H1 (cell line): Measurements from ENCODE around the gene GCKR. TPM values are rescaled to one million over a fixed set of nuclear protein-coding genes. Genes with fewer than 3 reads are reported as not detected.

ENCODE experiments used
- CTCF ChIA-PET: fragments of 300-600 bp; sonication (Branson Sonifier 250); formaldehyde crosslinking; loops from one replicate; lab custom pipeline; 2021; ENCODE audit not compliant: partially characterized antibody; lab: Charles Lee
- POLR2A ChIA-PET: fragments of 300-600 bp; sonication (Branson Sonifier 250); formaldehyde crosslinking; loops from one replicate; lab custom pipeline; 2021; ENCODE audit warnings: inconsistent platforms; ENCODE audit not compliant: partially characterized antibody; lab: Charles Lee
- DNase-seq, 2 experiments: peaks; one replicate each; pipeline versions ENCODE4 v3.0.0 to v3.0.0-alpha.2; 2010 to 2022; ENCODE audit warnings: low spot score in 2 of 2, low read depth in 1 of 2, mixed read lengths in 1 of 2
- FAIRE-seq: peaks from 2 replicates; lab custom pipeline; 2011; peaks lifted over from hg19 to GRCh38; lab: Jason Lieb, UNC
- H2AFZ ChIP-seq: 2 replicates; pipeline ENCODE4 v1.8.1; 2012; ENCODE audit warnings: low read length, inconsistent platforms
- H2AK5ac ChIP-seq: 2 replicates; pipeline ENCODE4 v1.6.1; 2013; ENCODE audit warnings: low read depth, low read length
- H2BK120ac ChIP-seq: replicated peaks from 2 replicates; pipeline ENCODE3; 2013; ENCODE audit warnings: low read depth, low read length, inconsistent platforms
- H2BK12ac ChIP-seq: 2 replicates; pipeline ENCODE4 v1.6.1; 2013; ENCODE audit warnings: low read depth, low read length
- H2BK15ac ChIP-seq: 2 replicates; pipeline ENCODE4 v1.6.1; 2013; ENCODE audit warnings: low read length
- H2BK20ac ChIP-seq: 2 replicates; pipeline ENCODE4 v1.6.1; 2013; ENCODE audit warnings: low read length
- H2BK5ac ChIP-seq: 2 replicates; pipeline ENCODE4 v1.6.1; 2013; ENCODE audit warnings: low read depth, low read length
- H3K14ac ChIP-seq: 2 replicates; pipeline ENCODE4 v1.6.1; 2013; ENCODE audit warnings: inconsistent platforms; ENCODE audit not compliant: insufficient read length
- H3K18ac ChIP-seq: 2 replicates; pipeline ENCODE4 v1.6.1; 2013; ENCODE audit warnings: low read length; ENCODE audit errors: extremely low read depth
- H3K23ac ChIP-seq: 2 replicates; pipeline ENCODE4 v1.6.1; 2013; ENCODE audit warnings: inconsistent platforms; ENCODE audit not compliant: insufficient read length
- H3K23me2 ChIP-seq: 2 replicates; pipeline ENCODE4 v1.6.1; 2013; ENCODE audit warnings: low read depth, low read length
- H3K27ac ChIP-seq: 2 replicates; pipeline ENCODE4 v1.6.1; 2011; ENCODE audit warnings: low read depth, low read length, inconsistent platforms
- H3K27me3 ChIP-seq, 4 experiments: replicated peaks in 1 of 4; 1 replicate in 1 of 4; 2 replicates in 3 of 4; pipeline versions ENCODE4 v1.6.1 to v1.8.1; 2011 to 2013; ENCODE audit warnings: low read length in 3 of 4, mild to moderate bottlenecking in 3 of 4, inconsistent platforms in 2 of 4, mixed read lengths in 2 of 4, moderate library complexity in 1 of 4; ENCODE audit not compliant: control insufficient read depth in 3 of 4, insufficient read depth in 3 of 4; ENCODE audit errors: extremely low read depth in 1 of 4
- H3K36me3 ChIP-seq, 4 experiments: 2 replicates each; pipeline versions ENCODE4 v1.6.1 to v1.8.1; 2011 to 2013; ENCODE audit warnings: mild to moderate bottlenecking in 4 of 4, low read length in 3 of 4, moderate library complexity in 2 of 4, control low read depth in 1 of 4, inconsistent platforms in 1 of 4; ENCODE audit not compliant: insufficient read depth in 4 of 4, control insufficient read depth in 2 of 4
- H3K4ac ChIP-seq: replicated peaks from 2 replicates; pipeline ENCODE3; 2013; ENCODE audit warnings: low read length, low read depth, mixed read lengths, inconsistent platforms; ENCODE audit not compliant: insufficient read length
- H3K4me1 ChIP-seq, 4 experiments: replicated peaks in 1 of 4; 1 replicate in 1 of 4; 2 replicates in 3 of 4; pipeline versions ENCODE4 v1.6.1 to v1.8.1; 2011 to 2013; ENCODE audit warnings: low read length in 3 of 4, inconsistent platforms in 2 of 4, mixed read lengths in 1 of 4; ENCODE audit not compliant: insufficient read depth in 4 of 4, control insufficient read depth in 3 of 4
- H3K4me2 ChIP-seq, 2 experiments: 2 replicates each; pipeline versions ENCODE4 v1.6.1 to v1.8.1; 2011 to 2013; ENCODE audit warnings: low read depth in 2 of 2, low read length in 2 of 2, control low read depth in 1 of 2, inconsistent platforms in 1 of 2, mild to moderate bottlenecking in 1 of 2; ENCODE audit not compliant: insufficient read depth in 1 of 2
- H3K4me3 ChIP-seq, 4 experiments: fragments of 200-600, 300-600 bp in 1 of 4; sonication (generic), shearing (Covaris generic), sonication (Bioruptor Twin) in 1 of 4; 2 replicates each; pipeline versions ENCODE4 v1.5.1 to v1.8.1; 2011 to 2016; ENCODE audit warnings: low read length in 4 of 4, low read depth in 3 of 4, control low read depth in 2 of 4, inconsistent platforms in 2 of 4, mild to moderate bottlenecking in 2 of 4, mixed read lengths in 1 of 4, moderate library complexity in 1 of 4; ENCODE audit not compliant: insufficient read depth in 2 of 4; ENCODE audit errors: extremely low read depth in 1 of 4
- H3K56ac ChIP-seq: replicated peaks from 2 replicates; pipeline ENCODE3; 2013; ENCODE audit warnings: low read depth, mild to moderate bottlenecking, mixed read lengths, low read length, inconsistent platforms; ENCODE audit not compliant: insufficient read length
- H3K79me1 ChIP-seq: 2 replicates; pipeline ENCODE4 v1.6.1; 2013; ENCODE audit warnings: low read depth, low read length, control low read depth
- H3K79me2 ChIP-seq, 2 experiments: 2 replicates each; pipeline versions ENCODE4 v1.6.1 to v1.8.1; 2012 to 2013; ENCODE audit warnings: low read length in 2 of 2, mild to moderate bottlenecking in 2 of 2, inconsistent platforms in 1 of 2; ENCODE audit not compliant: insufficient read depth in 2 of 2, control insufficient read depth in 1 of 2
- H3K9ac ChIP-seq, 4 experiments: replicated peaks in 1 of 4; 1 replicate in 1 of 4; 2 replicates in 3 of 4; pipeline versions ENCODE4 v1.6.1 to v1.8.1; 2011 to 2013; ENCODE audit warnings: low read depth in 3 of 4, low read length in 3 of 4, control low read depth in 2 of 4, mild to moderate bottlenecking in 2 of 4, moderate library complexity in 2 of 4, inconsistent platforms in 1 of 4; ENCODE audit errors: extremely low read depth in 1 of 4
- H3K9me3 ChIP-seq, 2 experiments: 2 replicates each; pipeline versions ENCODE4 v1.6.1 to v1.8.1; 2012 to 2013; ENCODE audit warnings: mild to moderate bottlenecking in 2 of 2, moderate library complexity in 2 of 2, control low read depth in 1 of 2, inconsistent platforms in 1 of 2, low read depth in 1 of 2, low read length in 1 of 2, mixed read lengths in 1 of 2; ENCODE audit not compliant: insufficient read depth in 2 of 2
- H4K20me1 ChIP-seq, 2 experiments: replicated peaks in 1 of 2; 2 replicates each; pipeline versions ENCODE3 to v1.8.1; 2011 to 2013; ENCODE audit warnings: inconsistent platforms in 2 of 2, low read length in 2 of 2, mild to moderate bottlenecking in 1 of 2; ENCODE audit not compliant: insufficient read depth in 2 of 2, control insufficient read depth in 1 of 2
- H4K5ac ChIP-seq: 2 replicates; pipeline ENCODE4 v1.6.1; 2013; ENCODE audit warnings: low read length, low read depth, mixed read lengths, inconsistent platforms; ENCODE audit not compliant: insufficient read length
- H4K8ac ChIP-seq: 2 replicates; pipeline ENCODE4 v1.8.0; 2013; ENCODE audit warnings: mild to moderate bottlenecking, moderate library complexity, low read length, inconsistent platforms; ENCODE audit not compliant: insufficient read depth; ENCODE audit errors: extremely low read depth
- H4K91ac ChIP-seq: replicated peaks from 2 replicates; pipeline ENCODE3; 2013; ENCODE audit warnings: low read length, mixed read lengths, inconsistent platforms; ENCODE audit not compliant: insufficient read length
- ATF2 ChIP-seq: IDR thresholded peaks from 2 replicates; pipeline ENCODE4 v1.6.1; 2012; ENCODE audit warnings: low read length, inconsistent platforms
- CREB1 ChIP-seq: IDR thresholded peaks from 2 replicates; pipeline ENCODE4 v1.6.1; 2012; ENCODE audit warnings: inconsistent platforms
- EZH2 ChIP-seq: fragments of 200-600 bp; sonication (generic); IDR thresholded peaks from 2 replicates; pipeline ENCODE4 v1.7.1; 2012; ENCODE audit warnings: low read depth, mild to moderate bottlenecking, moderate library complexity, low read length, inconsistent platforms; ENCODE audit not compliant: severe bottlenecking
- HDAC2 ChIP-seq, 2 experiments: fragments of 300-600 bp in 1 of 2; sonication (generic) in 1 of 2; IDR thresholded peaks; 2 replicates each; pipeline ENCODE4 v1.6.1; 2011 to 2012; ENCODE audit warnings: low read depth in 2 of 2, low read length in 2 of 2, mild to moderate bottlenecking in 2 of 2, moderate library complexity in 2 of 2, borderline replicate concordance in 1 of 2, inconsistent platforms in 1 of 2
- HDAC6 ChIP-seq: IDR thresholded peaks from one replicate; pipeline ENCODE4 v1.7.1; 2012; ENCODE audit warnings: low read depth, mild to moderate bottlenecking, inconsistent platforms, low read length, moderate library complexity
- NANOG ChIP-seq: IDR thresholded peaks from 2 replicates; pipeline ENCODE4 v1.6.1; 2011; ENCODE audit warnings: low read length, low read depth, mild to moderate bottlenecking, inconsistent platforms; ENCODE audit not compliant: insufficient read depth, poor library complexity, severe bottlenecking
- RFX5 ChIP-seq: IDR thresholded peaks from 2 replicates; pipeline ENCODE4 v1.6.1; 2011; ENCODE audit warnings: low read depth, low read length, improper control_type of control experiment, borderline replicate concordance
- RXRA ChIP-seq: IDR thresholded peaks from 2 replicates; pipeline ENCODE4 v1.6.1; 2011; ENCODE audit warnings: low read depth, mild to moderate bottlenecking, low read length, moderate library complexity; ENCODE audit not compliant: insufficient read depth
- TAF1 ChIP-seq: IDR thresholded peaks from 2 replicates; pipeline ENCODE4 v1.6.1; 2011; ENCODE audit warnings: mild to moderate bottlenecking, low read depth, low read length
- USF2 ChIP-seq: IDR thresholded peaks from 2 replicates; pipeline ENCODE4 v1.6.1; 2011; ENCODE audit warnings: low read length, improper control_type of control experiment
- ZNF274 ChIP-seq: IDR thresholded peaks from 2 replicates; pipeline ENCODE4 v1.7.0; 2012; ENCODE audit warnings: low read length, borderline replicate concordance; ENCODE audit errors: extremely low read depth
- WGBS, 2 experiments: shearing (Covaris generic) in 1 of 2; methylation state at CpG; one replicate each; pipeline versions ENCODE4 v1.1.6 to v1.1.7; 2013 to 2015; ENCODE audit warnings: low lambda C conversion rate in 2 of 2, mixed read lengths in 2 of 2, inconsistent platforms in 1 of 2, low coverage in 1 of 2, missing lambda C conversion rate in 1 of 2; ENCODE audit not compliant: insufficient replicate concordance in 2 of 2, insufficient coverage in 1 of 2, insufficient read length in 1 of 2; ENCODE audit errors: extremely low coverage in 1 of 2, missing lambda C conversion rate in 1 of 2; 5-methylcytosine and 5-hydroxymethylcytosine counted together
- polyA plus RNA-seq, 7 experiments: library from polyadenylated mRNA; depleted of rRNA in 3 of 7; stranded (reverse) in 5 of 7; unstranded in 2 of 7; fragments of >200 nt in 5 of 7; fragments of 200-250 nt in 2 of 7; gene quantifications; 1 replicate in 5 of 7; 2 replicates in 1 of 7; 4 replicates in 1 of 7; pipeline versions ENCODE4 v1.2.1 to v1.2.3, GENCODE V29; 2011 to 2013; ENCODE audit warnings: missing spikeins in 2 of 7, mixed read lengths in 2 of 7
- total RNA-seq: library from RNA; stranded (reverse); fragmentation: NEBNext Ultra II Directional; extraction: Animal tissue kit (Norgen Biotek cat#: 25700); gene quantifications from 2 replicates; pipeline ENCODE4 v1.2.1, GENCODE V29; 2021

Gene GCKR
- total and polyA plus RNA-seq, 2 of the 8 experiments (the other 6 are each of a cell fraction or from before 2014, with no cell fraction given), result 0.30 to 1.2 TPM

DNA sequence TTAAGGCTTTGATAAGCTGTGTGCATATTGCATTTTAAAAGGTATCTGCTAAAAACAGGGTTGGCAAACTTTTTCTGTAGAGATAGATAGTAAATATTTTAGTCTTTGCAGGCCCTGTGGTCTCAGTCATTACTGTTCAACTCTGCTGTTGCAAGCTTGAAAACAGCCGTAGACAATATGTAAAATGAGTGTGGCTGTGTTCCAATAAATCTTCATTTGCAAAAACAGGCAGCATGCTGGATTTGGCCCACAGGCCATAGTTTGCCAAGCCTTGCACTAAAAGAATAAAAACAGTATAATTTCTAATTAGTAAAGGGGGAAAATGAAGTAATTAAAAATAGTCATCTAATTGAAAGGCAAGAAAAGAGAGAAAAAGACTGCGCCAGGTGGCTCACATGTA, 35.3 kb downstream of the GCKR start:
- Histone ChIP-seq H2BK12ac (no peak overlapping the region), H3K4me2 (no peak overlapping the region), H3K56ac (no peak overlapping the region), H3K4ac (no peak overlapping the region), H3K27me3 (no peaks in the 10 kb centered on the region), H3K23ac (no peak overlapping the region), H3K36me3 (no peaks in the 10 kb centered on the region), H3K27ac (no peak overlapping the region), H3K4me3 (no peak overlapping the region), H3K14ac (no peak overlapping the region), H4K5ac (no peak overlapping the region), H4K8ac (no peak overlapping the region), H4K91ac (no peak overlapping the region), H2BK20ac (no peak overlapping the region), H2AK5ac (no peak overlapping the region), H3K4me1 (no peaks in the 10 kb centered on the region), H2BK15ac (no peak overlapping the region), H3K9me3 (no peaks in the 10 kb centered on the region), H3K9ac (no peak overlapping the region), H4K20me1 (no peaks in the 10 kb centered on the region), H2BK120ac (no peak overlapping the region), H3K79me1 (no peaks in the 10 kb centered on the region), H3K79me2 (no peaks in the 10 kb centered on the region), H3K18ac (no peak overlapping the region), H3K23me2 (no peaks in the 10 kb centered on the region), H2AFZ (no peak overlapping the region), H2BK5ac (no peak overlapping the region)
- ChIA-PET POLR2A (no interaction called here), CTCF (interaction anchor here (0.8 kb wide), 1 partner anchor 1439 kb away, joined by 3 read pairs; no protein-coding TSS in a partner anchor)
- DNase-seq, result no peak
- no peak for FAIRE-seq
- WGBS, 2 experiments, result 90% methylated on average over 2 of the region's 2 CpGs; no CpG with 5 or more reads in 1 of the 2 experiments
- TF ChIP-seq HDAC2 (IDR thresholded peaks at IDR 0.05; ENCODE audit: borderline replicate concordance in 1 of 2, low read depth in 2 of 2, low read length in 2 of 2) (no peak), ATF2 (no peak), RFX5 (no peak), USF2 (no peak), CREB1 (no peak), TAF1 (no peak), HDAC6 (no peak), ZNF274 (no peak), EZH2 (no peak), NANOG (no peak), RXRA (no peak)
